HG03432 (cell line): ENCODE measurements around the gene GTF2A1.
A peak's percentile ranks its signal among the peaks of the same experiment; 100 is the strongest.
"Not testable (repeated sequence)": the region's sequence is repeated elsewhere in the genome, so short reads cannot be mapped to it uniquely, and the experiment has no call there.

Experiments used
- ATAC-seq: cut with Tn5 transposase; IDR thresholded peaks from one replicate; pipeline ENCODE4 v1.9.1; 2021; ENCODE audit warnings: mild to moderate bottlenecking, moderate library complexity; ENCODE audit not compliant: unreplicated experiment

The GTF2A1 gene

DNA sequence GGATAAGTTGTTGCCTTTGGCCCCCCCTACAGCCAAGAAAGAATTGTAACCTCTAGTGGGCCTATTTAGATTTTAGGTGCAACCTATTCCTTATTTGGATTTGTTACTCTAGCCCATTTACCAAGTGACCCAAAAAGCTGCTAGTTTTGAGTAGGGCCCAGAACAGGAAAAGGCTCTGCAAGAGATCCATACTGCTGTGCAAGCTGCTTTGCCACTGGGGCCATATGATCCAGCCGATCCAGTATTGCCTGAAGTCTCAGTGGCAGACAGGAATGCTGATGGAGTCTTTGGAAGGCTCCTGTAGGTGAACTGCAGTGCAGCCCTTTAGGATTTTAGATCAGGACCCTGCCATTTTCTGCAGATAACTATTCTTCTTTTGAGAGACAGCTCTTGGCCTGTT, 12.9 kb upstream of the GTF2A1 start:
- no peak for ATAC-seq

DNA sequence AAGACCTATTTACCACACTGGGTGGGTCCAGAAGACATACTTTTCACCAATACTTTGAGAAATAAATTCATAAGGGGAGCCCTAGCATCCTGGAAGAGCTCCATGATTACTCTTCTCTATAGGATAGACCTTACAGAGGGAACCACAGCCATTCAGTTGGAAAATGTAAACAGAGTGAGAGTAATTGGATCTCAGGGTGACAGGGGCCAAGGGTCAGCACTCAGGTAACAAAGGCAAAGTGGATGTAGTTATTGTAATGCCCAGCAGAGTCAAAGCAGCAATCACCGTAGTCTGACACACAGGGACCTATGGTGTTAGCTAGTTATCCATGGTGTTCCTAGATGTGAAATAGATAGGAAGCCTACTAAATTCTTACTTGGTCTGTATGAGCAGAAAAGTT, 10.8 kb upstream of the GTF2A1 start:
- no peak for ATAC-seq

DNA sequence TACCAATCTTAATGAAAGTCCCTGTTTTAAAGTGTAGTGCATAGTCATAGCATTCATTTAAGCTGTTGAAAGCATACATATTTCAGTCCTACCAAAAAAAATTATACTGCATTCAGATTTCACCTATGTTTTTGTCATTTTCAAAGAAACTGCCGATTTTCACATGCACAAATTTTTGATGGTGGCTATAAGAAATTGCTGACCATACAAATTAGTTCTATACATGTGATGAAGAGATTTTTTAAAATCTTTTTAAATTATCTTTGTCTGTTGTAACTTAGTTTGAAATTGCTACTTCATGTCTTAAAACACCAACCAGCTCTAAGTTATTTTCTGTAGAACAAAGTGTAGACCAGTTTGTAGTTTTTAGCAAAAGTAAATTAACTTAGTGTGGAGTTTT, 3.5 kb upstream of the GTF2A1 start:
- ATAC-seq, result no peak

DNA sequence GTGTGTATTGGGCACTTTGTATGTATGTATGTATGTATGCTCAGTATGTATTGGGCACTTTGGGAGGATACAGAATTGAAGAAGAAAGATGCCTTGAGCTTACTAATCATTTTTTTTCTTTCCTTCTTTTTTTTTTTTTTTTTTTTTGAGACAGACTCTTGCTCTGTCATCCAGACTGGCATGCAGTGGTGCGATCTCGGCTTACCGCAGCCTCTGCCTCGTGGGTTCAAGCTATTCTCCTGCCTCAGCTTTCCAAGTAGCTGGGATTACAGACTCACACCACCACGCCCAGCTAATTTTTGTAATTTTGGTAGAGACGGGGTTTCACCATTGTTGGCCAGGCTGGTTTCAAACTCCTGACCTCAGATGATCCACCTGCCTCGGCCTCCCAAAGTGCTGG, 3.0 kb upstream of the GTF2A1 start:
- ATAC-seq, result not testable (repeated sequence)

DNA sequence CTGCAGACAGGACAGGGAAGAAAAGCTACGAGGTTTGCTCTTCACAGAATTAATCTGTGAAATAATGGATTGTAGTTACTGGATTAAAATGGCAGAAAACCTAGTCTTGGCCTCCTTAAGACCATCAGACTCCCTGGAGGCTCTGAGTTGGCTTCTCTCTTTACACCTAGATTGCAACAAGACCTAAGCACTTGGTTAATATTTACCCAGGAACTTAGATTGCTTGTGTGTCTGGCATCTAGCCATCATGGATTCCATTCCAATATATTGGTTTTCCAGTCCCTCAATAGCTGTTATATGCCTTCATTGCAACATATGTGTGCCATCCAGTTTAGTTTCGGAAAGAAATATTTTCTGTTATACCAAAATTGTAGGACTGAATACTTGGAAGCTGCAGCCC, 1.9 kb upstream of the GTF2A1 start:
- no peak for ATAC-seq

DNA sequence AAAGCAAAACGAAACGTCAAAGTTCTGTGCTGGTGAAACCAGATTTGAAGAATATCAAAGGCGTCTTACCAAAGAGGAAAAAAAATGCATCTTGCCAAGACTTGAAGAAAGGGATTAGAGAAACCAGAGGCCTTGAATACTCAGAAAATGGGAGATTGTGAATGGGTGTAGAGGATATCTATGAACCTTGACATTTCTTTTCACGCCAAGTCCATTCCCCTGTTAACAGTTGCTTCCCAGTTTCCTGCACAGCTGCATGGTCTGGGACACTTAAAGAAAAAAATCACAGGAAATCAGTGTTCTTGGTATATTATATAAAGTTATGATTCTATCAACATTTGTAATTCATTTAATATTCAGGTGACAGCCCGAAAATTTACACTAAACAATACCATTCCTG, 1.4 kb upstream of the GTF2A1 start:
- no peak for ATAC-seq

DNA sequence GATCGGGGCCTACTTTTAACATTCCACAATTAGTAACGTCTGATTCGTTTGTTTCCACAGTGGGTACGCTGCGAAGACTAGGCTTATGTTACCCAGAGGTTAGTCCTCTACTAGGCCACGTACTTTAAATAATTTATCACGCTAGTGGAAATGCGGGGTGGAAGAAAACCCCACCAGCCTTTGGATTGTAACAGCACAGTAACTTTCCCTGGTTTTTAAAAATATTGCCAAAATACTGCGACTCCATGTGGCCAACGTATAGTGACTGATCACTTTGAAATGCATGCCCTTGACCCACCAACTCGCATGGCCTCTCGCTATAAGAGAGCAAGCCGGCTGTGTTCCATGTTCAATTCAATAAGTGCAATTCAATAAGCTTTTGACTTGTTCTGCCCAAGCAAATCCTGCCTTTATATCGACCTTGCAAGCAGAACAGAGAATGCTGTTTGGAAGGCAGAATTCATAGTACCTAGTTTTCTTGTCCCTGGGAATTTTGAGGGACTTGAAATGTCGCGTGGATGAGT, 882 bp upstream of the GTF2A1 start:
- no peak for ATAC-seq

DNA sequence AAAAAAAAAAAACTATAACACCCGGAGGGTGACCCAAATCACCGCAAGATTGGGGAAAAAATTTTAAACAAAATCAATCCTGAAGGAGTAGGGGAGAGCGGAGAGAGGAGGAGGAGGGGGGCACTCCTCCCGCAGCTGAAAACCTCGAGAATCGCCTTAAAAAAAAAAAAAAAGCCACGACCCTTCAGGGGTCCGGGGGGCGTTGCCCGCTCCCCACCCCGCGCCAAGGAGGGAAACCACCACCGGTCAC, 254 bp downstream of the GTF2A1 start:
- no peak for ATAC-seq

DNA sequence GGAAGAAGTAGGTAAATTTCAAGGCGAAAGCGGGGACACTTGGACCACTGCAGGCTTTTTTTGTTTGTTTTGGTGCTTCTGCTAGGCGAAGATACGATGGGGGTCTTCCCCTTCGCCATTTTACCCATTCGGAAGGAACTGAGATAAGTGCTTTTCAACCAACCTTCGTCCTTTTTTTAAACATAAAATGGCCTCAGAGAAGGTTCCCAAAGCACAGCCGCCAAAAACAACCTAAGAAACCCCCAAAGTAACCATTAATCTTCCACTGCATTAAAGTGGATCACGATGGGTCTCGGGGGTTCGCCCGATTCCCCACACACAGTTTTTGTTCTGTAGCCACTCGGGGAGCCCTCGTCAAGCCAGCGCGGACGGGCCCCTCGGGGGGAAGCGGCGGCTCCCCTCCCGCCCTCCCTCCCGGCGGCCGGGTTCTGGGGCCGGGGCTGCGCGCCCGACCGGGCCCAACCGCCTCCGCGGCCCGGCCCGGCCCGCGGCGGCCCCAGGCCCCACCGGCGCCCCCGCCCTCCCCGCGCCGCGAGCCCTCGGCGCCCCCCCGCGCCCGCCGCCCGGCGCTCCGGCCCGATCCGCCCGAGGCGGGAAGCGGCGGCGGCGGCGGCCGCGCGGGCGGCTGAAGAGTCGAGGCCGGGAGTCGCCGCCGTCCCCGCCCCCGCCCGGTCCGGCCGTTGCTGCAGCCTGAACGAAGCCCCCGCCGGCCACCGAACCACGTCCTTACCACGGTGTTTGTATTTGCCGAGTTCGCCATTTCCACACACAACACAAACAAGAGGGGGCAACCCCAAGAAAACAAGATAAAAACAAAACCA, 790 bp downstream of the GTF2A1 start:
- peak; percentile 6 for ATAC-seq

DNA sequence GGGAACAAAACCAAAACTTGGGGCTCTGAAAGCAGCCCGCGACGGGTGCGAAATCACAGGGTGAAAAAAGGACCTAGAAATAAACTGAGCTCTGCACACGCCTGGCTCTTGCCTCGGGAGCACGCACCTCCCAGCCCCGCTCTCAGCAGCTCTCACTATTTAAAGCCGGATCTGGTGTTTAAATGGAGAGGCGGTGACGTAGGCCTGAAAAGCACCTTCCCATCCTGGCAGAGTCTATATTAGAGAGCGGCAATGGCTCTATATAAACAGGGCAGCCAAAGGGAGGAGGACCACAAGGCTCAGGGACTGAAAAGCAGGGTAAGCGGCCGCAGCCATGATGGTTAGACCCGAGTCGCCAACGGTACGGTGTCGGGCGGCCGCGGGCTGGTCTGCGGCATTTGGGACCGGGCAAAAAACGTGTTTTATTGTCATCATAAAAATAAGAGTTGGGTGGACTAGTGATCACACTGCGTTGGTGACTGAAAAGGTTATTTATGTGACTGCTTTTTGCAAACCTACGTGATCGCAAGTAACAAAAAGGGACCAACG, 1.5 kb downstream of the GTF2A1 start:
- ATAC-seq, result peak; percentile 58

DNA sequence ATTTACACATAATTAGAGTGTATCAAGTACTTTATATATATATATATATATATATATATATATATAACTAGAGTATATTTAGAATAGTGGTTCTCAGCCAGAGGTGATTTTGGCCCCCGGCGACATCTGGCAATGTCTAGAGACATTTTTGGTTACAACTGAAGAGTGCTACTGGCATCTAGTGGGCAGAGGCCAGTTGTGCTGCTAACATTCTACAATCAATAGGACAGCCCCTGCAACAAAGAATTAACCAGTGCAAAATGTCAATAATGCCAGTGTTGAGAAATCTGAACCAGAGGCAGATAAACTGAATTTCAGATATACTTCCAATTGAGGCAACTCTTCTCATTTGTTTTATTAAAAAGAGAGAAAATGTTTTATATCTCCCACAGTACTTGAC, 8.9 kb downstream of the GTF2A1 start:
- ATAC-seq, result peak; percentile 74

DNA sequence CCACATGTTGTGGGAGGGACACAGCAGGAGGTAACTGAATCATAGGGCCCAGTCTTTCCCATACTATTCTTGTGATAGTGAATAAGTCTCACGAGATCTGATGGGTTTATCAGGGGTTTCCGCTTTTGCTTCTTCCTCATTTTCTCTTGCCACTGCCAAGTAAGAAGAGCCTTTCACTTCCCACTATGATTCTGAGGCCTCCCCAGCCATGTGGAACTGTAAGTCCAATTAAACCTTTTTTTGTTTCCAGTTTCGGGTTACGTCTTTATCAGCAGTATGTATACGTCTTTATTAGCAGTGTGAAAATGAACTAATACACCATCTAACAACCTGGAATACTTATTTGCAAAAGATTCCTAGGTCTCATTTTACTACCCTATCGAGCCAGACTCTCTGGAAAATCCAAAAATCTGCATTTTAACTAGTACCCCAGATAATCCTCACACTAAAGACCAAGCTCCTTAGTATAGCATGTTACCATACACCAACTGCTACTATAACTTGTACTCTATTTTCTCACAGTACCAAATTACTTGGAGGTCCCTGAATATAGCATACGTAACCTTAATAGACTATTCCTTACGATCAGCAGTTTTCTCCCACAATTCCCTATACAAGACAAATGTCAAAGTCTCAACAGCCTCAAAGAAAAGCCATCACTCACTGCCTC, 11.5 kb downstream of the GTF2A1 start:
- peak; percentile 76 for ATAC-seq

DNA sequence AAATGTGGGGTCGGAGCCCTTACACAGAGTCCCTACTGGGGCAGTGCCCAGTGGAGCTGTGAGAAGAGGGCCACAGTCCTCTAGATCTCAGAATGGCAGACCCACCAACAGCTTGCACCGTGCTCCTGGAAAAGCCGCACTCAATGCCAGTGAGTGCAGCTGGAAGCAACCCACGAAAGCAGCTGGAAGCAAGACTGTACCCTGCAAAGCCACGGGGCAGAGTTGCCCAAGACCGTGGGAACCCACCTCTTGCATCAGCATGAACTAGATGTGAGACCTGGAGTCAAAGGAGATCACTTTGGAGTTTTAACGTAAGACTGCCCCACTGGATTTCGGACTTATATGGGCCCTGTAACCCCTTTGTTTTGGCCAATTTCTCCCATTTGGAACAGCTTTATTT, 12.3 kb downstream of the GTF2A1 start:
- ATAC-seq, result no peak

DNA sequence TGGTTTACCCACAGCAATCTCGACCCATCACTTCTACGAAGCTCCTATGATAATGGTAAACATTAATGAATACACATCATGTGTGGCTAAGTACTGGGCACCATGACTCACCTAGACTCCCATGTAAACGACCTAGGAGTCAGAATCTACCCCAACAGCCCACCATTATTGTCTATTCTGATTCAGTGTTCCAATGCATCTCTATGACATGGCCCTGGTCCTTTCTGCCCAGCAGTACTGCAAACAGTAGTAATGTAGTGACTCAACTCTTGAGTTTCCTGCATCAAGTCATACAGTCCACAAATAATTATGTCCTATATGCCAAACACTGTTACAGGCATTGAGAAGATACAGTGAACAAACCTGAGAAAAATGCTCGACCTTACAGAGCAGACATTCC, 14.6 kb downstream of the GTF2A1 start:
- no peak for ATAC-seq

DNA sequence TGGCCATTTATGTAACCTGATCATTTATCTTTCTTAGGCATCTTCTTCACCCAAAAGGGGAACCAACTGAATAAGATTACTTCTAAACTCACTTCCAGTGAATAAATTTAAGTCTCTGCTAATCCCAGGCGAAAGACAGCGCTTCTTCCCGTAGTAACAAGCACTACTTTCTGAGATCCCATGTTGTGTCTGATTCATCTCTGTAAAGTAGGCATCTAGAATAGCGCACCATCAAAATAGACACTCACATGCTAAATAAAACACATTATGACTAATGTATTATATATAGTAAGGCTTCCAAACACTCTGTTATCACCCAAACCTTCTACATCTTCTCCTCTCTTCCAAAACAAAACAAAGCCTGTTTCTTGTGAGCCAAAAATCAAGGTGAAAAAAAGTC, 15.1 kb downstream of the GTF2A1 start:
- ATAC-seq, result no peak

DNA sequence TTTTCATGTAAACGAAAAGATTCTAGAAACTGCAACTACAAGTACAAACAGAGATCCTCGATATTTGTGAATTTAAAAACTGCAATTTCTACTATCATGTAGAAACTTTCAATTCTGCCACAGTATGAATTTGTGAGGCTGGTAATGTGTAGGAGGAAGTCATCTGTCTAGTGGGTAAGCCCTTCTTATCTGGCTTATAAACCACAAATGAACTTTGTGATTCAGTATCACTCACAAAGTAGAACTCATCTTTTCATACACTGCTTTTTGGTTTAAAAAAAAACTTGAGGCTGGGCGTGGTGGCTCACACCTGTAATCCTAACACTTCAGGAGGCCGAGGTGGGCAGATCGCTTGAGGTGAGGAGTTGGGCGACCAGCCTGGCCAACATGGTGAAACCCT, 20.7 kb downstream of the GTF2A1 start:
- no peak for ATAC-seq

DNA sequence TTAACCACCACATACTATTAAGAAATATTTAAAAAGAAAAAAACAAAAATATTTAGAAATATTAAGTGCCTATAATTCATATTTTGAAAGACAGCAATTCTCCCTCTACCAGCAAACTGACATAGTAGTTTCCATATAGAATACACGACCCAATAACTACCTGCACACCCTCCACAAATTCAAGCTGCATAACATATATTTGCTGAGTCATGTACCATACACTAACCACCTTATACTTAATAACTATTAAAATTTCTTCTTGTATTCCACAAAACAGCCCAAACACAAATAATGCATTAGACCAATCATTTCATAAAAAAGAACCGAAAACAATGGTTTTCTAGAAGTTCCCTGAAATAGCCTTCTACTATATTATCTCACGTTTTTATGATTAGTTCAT, 21.7 kb downstream of the GTF2A1 start:
- no peak for ATAC-seq

DNA sequence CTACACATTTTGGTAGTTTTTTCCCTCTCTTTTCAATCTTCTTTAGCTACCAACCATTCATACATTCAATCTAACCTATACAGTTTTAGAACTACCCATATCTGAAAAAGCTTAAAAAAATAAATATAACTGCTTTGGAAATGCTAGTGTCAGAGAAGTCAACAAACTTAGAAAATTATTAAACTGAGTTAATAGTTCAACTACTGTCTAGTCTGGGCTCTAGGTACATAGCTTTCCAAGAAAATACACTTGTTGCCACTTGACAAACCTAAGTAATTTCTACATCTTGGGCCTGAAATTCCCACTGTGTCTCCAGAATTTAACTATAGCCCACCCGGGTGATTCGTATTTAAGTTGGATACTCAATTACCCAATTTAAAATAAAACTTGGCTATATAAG, 22.1 kb downstream of the GTF2A1 start:
- no peak for ATAC-seq

DNA sequence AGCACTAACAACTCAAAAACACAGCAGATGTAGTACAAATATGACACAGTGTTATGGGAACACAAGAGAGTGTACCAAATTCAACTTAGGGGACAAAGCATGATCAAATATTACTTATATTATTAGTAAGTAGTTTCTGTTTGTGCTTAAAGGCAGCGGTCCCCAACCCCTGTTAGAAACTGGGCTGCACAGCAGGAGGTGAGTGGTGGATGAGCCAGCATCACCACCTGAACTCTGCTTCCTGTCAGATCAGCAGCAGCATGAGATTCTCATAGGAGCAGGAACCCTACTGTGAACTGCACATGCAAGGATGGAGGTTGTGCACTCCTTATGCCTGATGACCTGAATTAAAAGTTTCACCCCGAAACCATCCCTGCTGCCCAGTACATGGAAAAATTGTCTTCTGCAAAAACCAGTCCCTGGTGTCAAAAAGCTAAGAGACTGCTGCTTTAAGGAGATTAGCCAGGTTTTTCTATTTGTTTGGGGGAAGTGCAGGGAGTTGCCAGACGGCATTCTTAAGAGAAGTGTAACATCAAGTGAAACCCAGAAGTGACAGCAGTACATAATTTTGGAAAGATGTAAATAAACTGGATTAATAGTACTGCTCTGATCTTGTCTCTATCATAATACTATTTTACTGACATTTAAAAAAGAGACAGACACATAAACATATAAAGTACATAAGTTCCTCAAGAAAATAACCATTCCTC, 26.7 kb downstream of the GTF2A1 start:
- peak; percentile 64 for ATAC-seq

DNA sequence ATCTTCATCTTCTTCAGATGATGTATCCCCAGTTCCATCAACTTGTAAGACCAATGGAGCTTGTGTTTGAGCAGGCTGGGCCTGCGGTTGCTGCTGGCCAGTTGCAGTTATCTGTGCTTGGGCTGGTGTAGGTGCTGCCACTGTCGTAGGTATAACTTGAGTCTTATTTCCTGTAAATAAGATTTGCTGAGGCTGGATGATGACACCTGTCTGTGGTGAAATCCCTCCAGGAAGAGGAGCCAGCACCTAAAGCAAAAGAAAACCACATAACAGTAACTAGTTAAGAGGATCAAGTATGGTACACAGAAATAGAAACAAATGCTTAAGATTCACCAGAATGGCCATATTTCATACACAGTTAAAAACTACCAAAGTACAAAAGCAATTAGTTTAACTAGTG, 28.2 kb downstream of the GTF2A1 start:
- ATAC-seq, result no peak

DNA sequence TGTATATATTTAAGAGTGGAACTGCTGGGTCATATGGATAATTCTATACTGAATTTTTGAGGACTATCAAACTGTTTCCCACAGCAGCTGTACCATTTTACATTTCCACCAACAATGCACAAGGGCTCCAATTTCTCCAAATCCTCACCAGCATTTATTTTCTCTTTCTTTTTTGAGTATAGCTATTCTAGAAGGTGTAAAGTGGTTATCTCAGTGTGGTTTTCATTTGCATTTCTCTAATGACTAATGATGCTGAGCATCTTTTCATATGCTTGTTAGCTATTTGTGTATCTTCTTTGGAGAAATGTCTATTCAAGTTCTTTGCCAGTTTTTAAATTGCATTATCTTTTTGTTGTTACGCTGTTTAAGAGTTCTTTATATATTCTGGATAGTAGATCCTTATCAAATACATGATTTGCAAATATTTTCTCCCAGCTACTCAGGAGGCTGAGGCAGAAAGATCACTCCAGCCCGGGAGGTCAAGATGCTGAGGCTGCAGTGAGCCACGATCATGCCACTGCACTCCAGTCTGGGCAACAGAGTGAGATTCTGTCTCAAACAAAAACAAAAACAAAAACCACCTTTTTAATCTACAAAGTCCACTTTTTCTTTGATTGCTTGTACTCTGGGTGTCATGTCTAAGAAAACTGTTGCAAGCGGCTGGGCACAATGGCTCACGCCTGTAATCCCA, 32.8 kb downstream of the GTF2A1 start:
- peak; percentile 92 for ATAC-seq
